ENCODE data around the gene VAV3.

VAV3 gene

DNA sequence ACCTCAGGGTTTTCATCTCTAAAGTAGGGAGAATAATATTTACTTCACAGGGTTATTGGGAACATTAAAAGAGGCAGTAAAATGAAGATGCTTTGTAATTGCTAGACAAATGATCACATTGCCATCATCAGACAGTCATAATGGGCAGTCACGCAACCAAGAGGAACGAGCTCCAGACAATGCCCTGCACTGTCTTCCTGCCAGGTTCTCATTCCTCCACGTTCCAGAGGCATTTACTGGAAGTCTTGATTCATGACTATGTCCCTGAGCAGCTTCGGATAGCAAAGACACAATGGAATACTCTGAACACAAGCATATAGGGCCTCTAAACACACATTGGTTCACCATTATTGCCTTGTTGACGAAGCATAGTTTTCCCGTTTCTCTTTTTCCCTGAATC, 434.4 kb downstream of the VAV3 start:
- Histone ChIP-seq H3K27ac (no peak overlapping the region), H3K4me3 (no peak overlapping the region)
- DNase-seq (ENCODE audit: low spot score) = no peak
- TF ChIP-seq CTCF (IDR thresholded peaks at IDR 0.05) = no peak

GRCh38 chr1:107529511-107530149, 435.4 kb downstream of the VAV3 start:
- Histone ChIP-seq H3K27ac (no peak overlapping the region), H3K4me3 (no peak overlapping the region)
- DNase-seq (ENCODE audit: low spot score) = no peak
- TF ChIP-seq CTCF (IDR thresholded peaks at IDR 0.05) = no peak

GRCh38 chr1:107526524-107527198, 438.3 kb downstream of the VAV3 start:
- no peak for DNase-seq (ENCODE audit: low spot score)
- Histone ChIP-seq H3K27ac (no peak overlapping the region), H3K4me3 (no peak overlapping the region)
- TF ChIP-seq CTCF (IDR thresholded peaks at IDR 0.05) = no peak

GRCh38 chr1:107525961-107526360, 439.0 kb downstream of the VAV3 start:
- H3K4me3 ChIP-seq = no peak overlapping the region
- no peak for TF ChIP-seq CTCF (IDR thresholded peaks at IDR 0.05)
- no peak overlapping the region for H3K27ac ChIP-seq
- DNase-seq (ENCODE audit: low spot score) = no peak

GRCh38 chr1:107525145-107525544, 439.8 kb downstream of the VAV3 start:
- H3K27ac ChIP-seq = no peak overlapping the region
- H3K4me3 ChIP-seq = no peak overlapping the region
- no peak for TF ChIP-seq CTCF (IDR thresholded peaks at IDR 0.05)
- DNase-seq (ENCODE audit: low spot score) = no peak

DNA sequence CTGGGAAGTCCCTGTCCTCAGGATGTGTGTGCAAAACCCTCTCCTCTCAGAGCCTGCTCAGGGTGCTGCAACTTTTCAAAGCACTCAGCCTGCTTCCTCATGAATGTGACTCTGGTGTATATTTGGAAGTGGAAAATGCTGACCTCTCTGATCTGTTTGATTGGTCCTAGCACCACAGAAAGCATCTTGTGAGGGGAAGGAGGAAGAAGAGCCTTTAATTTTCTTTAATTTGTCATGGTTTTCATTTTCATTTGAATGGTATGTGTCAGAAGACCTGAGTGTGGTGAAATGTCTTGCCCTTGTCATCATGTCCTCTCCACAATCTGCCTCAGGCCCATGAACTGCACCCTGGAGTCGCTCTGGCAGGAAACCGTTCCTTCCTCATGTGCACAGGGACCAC, 440.7 kb downstream of the VAV3 start:
- no peak for DNase-seq (ENCODE audit: low spot score)

More for the DNA sequence above, 440.7 kb downstream of the VAV3 start:
- no peak for TF ChIP-seq CTCF (IDR thresholded peaks at IDR 0.05)
- Histone ChIP-seq H3K27ac (no peak overlapping the region), H3K4me3 (no peak overlapping the region)
